HG02852 (cell line): ENCODE results near the gene GPI.
A peak's percentile ranks its signal among the peaks of the same experiment; 100 is the strongest.
"Not testable (repeated sequence)": the region's sequence is repeated elsewhere in the genome, so short reads cannot be mapped to it uniquely, and the experiment has no call there.

Source experiments
- ATAC-seq: cut with Tn5 transposase; IDR thresholded peaks from one replicate; pipeline ENCODE4 v1.9.1; 2021; ENCODE audit warnings: mild to moderate bottlenecking, moderate library complexity; ENCODE audit not compliant: unreplicated experiment

GPI gene

DNA sequence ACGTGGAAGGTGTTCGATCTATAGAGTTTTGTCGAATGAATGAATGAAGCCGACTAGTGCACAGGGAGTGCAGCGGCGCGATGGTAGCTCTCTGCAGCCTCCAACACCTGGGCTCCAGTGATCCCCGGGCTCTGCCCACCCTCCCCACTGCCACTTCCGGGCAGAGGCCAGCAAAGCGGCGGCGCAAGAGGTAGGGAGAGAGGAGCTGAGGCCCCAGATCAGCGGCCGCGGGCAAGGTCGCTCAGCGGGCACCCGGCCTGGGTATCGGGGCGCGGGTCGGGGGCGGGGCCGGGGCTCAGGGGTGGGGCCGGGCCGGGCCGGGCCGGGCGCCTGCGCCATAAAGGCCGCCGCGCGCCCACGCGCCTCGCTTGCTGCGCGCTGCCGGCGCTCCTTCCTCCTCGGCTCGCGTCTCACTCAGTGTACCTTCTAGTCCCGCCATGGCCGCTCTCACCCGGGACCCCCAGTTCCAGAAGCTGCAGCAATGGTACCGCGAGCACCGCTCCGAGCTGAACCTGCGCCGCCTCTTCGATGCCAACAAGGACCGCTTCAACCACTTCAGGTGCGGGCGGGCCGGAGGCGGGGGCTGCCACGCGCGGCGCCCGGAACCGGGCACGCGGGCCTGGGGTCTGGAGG is at the start of gene GPI:
GPI (plus strand) TSS at position 367 of the 633 bp plus-strand sequence; CDS start at position 438, 71 bp downstream.
- peak; percentile 65 for ATAC-seq

DNA sequence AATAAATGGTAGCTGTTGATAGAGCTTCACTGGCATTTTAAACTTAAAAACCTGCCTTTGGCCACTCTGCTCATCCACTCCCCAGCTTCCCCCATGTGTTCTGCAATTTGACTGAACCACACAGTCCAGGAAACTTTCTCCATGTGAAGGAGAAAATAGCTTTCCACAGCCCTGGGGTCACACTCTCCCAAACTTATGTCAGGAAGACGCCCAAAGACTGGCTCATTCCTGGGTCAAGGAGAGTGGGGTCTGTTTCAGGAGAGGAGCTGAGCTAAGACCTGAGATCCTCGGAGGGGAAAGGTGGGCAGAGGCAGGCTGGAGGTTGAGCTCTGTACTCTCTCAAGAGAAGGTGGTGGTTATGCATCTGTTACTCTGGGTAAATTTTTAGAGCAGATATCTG is 48.7 kb upstream of the GPI start:
- no peak for ATAC-seq

DNA sequence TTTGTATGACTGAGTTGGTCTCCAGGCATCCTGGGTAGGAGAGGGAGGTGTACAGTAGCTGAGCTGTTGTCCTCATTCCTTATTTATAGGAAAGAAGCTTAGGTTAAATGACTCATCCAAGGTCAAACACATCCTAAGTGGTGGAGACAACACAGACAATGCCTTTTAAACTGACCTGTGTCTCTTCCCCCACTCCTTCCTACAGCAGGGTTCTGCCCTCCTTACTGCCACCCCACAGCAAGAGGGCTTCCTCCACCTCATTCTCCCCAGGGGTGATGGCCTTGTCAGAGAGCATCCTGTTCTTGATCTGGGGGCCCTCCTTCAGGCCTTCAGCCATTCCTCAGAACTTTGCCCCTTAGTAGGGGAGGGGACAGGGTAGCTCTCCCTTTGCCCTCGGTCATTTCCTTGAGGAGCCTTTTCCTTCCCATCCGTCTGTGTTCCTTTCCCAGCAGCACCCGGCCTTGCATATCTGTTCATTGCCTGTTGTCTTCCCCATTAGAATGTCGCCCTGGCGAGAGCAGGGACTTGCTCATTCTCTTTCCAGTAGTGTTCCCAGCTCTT is 48.2 kb upstream of the GPI start:
- no peak for ATAC-seq

DNA sequence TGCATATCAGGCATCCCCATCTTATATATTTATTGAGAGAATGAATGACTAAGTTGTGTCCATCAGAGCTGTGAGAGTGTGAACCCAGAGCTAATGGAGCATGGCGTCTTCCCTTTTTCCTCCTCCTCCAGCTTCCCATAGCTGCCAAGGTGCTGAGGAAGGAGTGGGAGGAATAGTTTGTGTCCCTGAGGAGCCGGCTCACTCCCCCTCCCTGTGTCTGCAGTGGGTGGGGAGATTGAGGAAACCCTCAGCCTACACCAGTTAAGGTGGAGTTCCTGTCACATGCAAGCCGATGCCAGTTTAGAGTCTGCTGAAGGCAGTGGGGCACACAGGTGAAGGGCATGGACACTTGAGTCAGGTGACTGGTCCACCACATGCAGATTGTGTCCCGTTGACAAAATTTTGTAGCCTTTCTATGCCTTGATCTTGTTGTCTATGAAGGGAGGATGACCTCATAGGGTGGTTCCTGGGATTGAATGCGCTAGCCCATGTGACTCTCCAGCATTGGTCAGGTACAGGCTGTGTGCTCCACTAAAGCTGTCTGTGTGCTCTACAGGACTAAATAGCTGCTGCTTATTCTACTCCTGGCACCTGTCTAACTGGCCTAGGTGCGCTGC is 47.6 kb upstream of the GPI start:
- ATAC-seq, result no peak

DNA sequence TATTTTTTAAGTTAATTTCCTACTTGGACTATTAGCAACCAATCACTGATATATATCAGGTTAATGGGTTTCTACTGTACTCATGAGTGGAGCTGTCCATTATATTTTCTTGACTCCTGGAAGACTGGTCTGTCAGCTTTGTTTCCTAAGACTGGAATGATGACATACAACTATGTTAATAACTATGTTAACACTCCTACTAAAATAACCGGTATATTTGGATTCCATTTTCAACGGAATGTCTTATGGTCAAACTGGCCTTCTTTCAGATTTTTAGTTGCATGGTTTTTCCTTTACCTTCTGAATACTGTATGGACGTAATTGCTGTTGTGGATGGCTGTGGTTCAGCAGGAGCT is 45.8 kb upstream of the GPI start:
- ATAC-seq, result no peak

DNA sequence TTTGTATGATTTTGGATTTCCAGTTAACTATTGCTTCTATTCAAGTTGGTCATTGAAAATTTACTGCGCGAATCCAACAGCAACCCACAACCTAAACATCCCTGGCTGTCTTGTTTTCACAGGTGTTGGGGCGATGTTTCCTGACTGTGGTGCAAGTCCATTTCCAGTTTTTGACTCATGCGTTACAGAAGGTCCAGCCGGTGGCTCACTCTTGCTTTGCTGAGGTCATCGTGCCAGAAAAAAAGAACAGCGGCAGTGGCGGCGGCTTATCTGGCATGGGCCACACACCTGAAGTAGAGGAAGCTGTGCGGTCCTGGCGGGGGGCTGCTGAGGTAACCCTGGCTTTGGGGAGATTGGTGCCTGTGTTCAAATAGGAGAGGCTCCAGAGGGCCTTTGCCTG is 45.2 kb upstream of the GPI start:
- ATAC-seq, result no peak

DNA sequence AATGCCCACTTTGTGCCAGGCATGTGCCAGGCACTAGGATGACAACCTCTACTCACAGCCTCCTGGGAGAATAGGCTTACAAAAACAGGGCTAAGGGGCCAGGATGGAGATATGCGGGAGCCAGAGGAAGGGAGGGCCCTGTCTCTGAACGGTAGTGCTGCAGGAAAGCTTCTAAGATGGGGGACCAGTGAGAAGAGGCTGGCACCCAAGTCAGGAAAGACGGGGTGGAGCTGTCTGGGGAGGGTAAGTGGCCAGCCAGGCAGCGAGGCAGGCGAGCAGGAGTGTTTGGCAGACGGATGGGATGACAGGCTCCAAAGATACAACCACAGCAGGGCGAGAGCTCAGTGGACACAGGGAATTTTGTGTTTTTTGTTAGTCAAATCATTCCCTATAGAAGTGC is 44.7 kb upstream of the GPI start:
- ATAC-seq, result no peak

DNA sequence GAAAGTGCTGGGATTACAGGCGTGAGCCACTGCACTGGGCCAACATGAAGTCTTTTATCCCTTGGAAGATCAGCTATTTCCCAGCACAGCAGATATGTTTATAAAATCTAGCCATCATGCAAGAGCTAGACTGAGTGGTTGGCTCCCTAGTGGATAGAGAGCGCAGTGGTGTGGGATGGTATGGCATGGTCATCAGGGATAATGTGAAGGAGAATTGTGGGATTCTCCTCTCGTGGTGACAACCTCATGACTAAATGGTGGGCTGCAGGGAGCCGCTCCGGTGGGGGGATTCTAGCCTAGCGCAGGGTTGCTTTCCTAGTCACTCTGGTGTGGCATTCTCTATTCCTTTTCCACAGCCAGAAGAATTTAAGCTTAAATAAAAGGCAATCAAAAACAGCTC is 43.3 kb upstream of the GPI start:
- no peak for ATAC-seq

DNA sequence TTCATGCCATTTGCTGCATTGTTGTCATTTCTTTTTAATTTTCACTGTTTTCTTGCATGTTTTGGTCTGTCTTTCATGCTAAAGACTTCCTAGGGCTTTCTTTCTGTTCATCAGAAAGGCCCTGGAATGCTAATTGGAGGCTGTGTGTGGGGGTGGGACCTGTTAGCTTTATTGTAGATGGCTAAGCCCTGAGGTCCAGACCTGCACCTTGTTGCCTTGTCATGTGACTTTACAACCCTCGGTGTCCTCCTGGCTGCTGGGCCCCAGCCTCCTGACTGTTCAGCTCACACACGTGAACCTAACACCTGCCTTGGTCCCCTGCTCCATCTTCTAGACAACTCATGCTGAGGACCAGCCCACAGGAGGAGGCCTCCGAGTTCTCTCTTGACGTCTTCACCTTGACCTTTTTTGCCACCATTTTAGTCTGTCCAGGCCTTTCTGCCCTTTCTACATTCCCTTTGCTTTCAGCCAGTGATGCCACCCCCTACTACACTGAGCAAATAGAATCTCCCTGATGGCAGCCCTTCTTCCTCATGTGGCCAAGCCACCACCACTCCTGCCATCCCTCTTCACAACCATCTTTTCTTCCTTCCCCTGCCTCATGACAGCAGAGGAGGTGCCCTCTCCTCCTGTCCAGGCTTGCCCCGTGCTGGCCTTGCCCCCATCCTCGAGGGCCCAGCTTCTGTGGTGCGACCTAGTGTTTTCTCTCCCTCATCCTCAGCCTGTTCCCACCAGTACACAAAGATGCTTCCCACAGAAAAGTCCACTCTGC is 41.4 kb upstream of the GPI start:
- no peak for ATAC-seq

DNA sequence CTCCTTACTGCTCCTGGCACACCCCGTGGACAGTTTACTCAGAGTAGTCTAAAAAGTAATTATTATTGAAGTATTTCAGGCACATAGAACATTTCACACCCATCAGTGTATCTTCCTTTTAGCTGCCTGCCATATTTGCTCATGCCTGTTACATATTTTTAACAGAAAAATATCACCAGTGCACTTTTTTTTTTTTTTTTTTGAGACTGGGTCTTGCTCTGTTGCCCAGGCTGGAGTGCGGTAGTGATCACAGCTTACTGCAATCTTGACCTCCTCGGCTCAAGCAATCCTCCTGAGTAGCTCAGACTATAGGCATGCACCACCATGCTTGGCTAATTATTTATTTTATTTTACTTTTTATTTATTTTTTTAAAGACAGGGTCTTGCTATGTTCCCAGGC is 40.7 kb upstream of the GPI start:
- ATAC-seq, result no peak

DNA sequence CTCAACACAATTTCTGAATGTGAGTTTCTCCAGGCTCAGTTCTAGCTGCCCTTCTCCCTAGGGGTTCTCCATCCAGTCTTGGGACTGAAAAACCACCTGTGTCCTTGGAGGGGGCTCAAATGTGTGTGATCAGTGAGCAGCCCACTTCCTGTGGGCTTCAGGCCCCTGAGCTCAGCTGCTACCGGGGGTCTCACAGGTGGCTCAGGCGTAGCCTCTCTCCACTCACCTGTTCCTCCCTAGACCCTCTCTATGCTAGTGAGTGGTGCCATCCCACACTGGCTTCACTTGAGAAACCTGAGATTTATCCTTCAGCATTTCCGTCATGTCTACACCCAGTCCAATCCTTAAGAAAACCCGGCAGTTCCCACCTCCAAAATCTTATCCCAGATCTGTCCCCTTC is 39.8 kb upstream of the GPI start:
- ATAC-seq, result no peak

DNA sequence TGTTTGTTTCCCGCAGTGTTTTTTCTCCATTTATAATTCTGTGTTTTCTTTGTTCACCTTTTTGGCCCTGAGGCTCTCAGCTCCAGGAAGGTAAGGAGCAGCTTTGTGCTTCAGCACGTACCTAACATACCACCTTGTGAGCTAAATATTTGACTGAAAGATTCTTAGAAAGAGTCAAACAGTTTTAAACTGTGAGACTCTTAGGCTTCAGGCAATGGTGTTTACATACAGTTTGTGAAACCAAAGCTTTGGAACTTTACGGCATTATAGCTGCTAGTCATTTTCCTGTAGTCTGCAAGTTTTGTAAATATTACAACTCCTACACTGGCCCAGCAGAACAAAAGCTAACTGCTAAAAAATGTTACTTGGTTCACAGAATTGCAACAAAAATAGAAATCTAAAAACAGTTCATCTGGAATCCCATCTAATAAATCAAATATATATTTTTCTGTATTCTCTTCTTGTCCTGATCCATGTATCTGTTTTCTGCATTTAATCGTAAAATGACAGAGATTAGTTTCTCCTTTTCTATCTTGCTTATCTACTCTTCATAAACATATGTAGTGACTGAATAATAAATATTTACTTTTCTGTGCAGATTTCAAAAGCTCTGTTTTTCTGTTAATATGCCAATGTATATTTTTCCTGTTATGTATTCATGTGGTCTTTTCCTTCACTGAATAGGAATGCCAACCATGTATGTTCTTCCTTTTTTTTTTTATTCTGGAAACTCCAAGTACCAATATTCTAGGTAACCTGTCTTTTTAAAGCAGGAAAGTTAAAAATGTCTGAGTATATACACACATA is 38.8 kb upstream of the GPI start:
- no peak for ATAC-seq

DNA sequence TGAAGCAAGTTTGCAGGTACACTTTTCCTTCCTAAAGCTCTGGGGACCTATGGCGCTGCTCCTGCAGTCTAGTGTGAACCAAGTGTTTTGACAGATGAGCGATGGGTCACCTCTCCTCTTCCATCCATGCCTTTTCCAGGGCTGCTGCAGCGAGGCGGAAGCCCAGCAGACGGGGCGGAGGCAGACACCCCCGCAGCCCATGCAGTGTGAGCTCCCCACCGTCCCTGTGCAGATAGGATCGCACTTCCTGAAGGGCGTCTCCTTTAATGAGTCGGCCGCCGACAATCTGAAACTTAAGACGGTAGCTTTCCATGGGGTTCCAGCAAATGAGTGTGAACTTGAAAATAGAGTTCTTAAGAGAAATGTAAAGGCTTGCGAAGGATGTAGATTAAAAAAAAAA is 37.1 kb upstream of the GPI start:
- ATAC-seq, result no peak

DNA sequence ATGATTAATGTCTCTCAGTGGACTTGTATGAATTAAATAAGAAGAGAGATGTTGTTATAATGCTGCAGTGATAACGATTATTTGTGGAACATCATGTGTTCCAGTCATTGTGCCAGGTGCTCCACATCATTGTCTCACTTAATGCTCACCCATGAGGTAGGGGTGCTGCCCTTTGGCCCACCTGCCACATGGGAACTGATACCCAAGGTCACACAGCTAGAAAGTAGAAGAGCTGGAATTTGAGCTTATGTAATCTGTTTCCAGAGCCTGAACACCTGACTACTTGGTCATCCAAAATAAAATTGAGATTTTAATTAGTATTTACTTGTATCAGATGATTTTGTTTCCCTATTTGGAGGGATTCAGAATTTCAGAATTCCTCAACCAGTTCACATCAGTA is 36.0 kb upstream of the GPI start:
- ATAC-seq, result no peak

DNA sequence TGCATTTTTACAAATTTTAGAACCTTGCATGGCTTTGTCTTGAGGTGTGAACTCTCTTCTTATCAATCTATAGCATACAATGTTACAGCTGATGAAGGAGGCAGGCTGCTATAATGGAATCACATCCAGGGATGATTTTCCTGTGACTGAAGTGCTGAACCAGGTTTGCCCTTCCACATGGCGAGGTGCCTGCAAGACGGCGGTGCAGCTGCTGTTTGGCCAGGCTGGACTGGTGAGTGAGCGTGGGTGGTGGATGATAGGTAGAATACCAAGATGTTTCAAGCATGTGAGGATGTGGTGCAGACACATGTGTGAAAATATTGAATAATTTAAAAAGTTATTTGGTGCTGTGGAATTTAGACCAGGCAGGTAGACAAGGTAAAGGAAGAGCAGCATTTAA is 34.9 kb upstream of the GPI start:
- ATAC-seq, result no peak

DNA sequence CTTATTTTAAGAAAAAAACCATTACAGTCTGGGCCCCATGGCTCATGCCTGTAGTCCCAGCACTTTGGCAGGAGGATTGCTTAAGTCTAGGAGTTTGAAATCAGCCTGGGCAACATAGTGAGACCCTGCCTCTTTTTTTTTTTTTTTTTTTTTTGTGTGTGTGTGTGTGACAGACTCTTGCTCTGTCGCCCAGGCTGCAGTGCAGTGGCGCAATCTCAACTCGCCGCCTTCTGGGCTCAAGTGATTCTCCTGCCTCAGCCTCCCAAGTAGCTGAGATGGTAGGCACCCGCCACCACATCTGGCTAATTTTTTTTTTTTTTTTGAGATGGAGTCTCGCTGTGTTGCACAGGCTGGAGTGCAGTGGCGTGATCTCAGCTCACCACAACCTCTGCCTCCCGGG is 34.4 kb upstream of the GPI start:
- not testable (repeated sequence) for ATAC-seq

DNA sequence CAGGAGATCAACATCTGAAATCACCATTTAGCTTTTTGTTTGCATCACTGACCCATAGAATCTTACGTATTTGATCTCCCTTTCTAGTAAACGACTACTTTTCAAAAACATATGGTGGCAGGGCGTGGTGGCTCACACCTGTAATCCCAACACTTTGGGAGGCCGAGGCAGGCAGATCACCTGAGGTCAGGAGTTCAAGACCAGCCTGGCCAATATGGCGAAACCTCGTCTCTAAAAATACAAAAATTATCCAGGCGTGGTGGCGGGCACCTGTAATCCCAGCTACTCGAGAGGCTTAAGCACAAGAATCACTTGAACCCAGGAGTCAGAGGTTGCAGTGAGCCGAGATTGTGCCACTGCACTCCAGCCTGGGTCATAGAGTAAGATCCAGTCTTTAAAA is 33.4 kb upstream of the GPI start:
- ATAC-seq, result not testable (repeated sequence)

DNA sequence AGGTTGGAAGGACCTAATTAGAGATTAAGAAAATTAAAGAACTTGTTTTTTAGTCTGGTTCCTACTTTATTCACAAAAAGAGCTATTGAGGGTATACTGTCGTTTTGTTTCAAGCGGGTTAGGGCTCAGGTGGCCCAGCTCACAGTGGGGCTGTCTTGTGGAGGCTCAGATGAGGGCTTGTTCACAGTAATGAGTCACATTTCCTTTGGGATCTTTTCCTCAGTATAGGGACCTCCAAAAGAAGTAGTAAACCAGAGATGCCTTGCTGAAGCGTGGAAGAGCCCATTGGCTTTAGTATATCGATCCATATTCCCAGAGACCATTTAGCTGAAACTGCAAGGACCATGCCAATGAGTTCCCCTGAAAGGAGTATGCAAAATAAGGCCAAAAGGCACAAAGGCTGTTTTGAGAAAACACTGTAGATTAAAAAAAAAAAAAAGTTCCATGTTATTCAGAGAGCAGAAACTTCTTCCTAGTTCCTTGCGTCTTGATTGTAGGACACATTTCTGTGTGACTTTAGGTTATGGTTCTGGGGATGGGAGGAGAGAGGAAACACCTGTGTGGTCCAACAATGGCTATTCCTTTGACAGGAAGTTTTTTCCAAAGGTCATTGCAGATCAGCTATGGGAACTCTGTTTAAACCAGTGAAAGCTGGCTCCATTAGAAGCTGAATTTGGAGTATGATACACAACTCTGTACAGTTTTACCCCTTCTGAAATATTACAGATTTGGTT is 32.8 kb upstream of the GPI start:
- no peak for ATAC-seq

DNA sequence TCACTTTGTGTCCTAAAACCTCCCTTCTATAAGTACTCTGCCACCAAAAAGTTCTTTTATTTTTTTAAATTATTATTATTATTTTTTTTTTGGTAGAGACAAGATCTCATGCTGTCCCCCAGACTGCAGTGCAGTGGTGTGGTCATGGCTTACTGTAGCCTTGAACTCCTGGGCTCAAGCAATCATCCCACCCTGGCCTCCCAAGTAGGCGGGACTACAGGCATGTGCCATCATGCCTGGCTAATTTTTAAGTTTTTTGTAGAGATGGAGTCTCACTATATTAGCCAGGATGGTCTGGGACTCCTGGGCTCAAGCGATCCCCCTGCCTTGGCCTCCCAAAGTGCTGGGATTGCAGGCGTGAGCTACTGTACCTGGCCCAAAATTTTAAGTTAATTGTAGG is 29.1 kb upstream of the GPI start:
- no peak for ATAC-seq

DNA sequence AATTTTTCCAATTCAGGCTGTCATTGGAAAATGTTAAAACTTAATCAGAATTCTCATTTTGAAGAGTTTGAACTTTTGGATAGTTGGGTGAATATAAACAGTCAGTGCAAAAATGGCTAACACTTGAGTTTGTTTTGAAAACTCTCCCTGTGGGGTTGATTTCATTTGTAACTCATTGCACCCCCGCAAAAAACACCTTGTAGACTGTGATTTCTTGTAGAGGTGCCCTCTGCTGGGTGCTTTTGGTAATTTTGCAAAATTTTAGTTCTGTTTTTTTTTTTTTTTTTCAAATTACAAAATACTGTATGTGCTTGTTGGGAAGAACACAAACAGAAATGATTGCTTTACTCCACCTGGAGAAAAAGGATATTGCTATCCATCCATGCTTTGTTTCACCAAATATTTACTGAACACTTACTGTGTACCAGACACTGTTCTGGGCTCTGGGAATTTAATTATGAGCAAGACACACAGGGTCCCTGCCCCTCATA is 28.2 kb upstream of the GPI start:
- ATAC-seq, result no peak
